HG02852 (cell line): ENCODE results near the gene IPP.
"Not testable (repeated sequence)": the region's sequence is repeated elsewhere in the genome, so short reads cannot be mapped to it uniquely, and the experiment has no call there.

Source experiments
- ATAC-seq: cut with Tn5 transposase; IDR thresholded peaks from one replicate; pipeline ENCODE4 v1.9.1; 2021; ENCODE audit warnings: mild to moderate bottlenecking, moderate library complexity; ENCODE audit not compliant: unreplicated experiment

Gene IPP

GRCh38 chr1:45685308-45686014 is 65.0 kb downstream of the IPP start:
- ATAC-seq = no peak

GRCh38 chr1:45684402-45684801 is 66.1 kb downstream of the IPP start:
- ATAC-seq = no peak

GRCh38 chr1:45682942-45683341 is 67.5 kb downstream of the IPP start:
- ATAC-seq = no peak

GRCh38 chr1:45679123-45679522 is 71.3 kb downstream of the IPP start:
- ATAC-seq = no peak

DNA sequence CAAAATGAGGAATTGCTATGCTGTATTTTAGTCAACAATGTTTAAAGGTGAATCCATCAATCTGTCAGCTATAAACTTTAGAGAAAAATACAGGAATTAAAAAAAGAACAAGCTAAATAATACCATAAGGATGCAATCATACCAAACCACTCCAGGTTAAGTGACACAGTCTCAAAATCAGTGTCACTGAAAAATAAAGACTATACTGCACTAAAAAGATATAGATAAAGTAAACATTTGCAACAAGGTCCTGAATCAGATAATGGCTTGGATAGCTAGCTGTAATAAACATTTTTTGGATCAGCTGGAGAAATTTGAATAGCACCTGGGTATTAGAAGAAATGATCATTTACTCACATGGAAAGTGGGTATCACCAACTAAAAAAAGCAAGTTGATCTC is 72.0 kb downstream of the IPP start:
- no peak for ATAC-seq

- ATAC-seq = no peak
Observed at GRCh38 chr1:45677751-45678245, 72.7 kb downstream of the IPP start.

DNA sequence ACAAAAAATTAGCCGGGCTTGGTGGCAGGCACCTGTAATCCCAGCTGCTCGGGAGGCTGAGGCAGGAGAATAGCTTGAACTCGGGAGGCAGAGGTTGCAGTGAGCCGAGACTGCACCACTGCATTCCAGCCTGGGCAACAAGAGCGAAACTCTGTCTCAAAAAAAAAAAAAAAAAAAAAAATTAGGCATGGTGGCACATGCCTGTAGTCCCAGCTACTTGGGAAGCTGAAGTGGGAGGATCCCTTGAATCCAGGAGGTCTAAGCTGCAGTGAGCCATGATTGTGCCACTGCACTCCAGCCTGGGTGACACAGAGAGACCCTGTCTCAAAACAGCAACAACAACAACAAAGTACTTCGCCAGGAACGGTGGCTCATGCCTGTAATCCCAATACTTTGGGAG is 73.9 kb downstream of the IPP start:
- ATAC-seq = not testable (repeated sequence)

- no peak for ATAC-seq
Observed at GRCh38 chr1:45674478-45674877, 76.0 kb downstream of the IPP start.

DNA sequence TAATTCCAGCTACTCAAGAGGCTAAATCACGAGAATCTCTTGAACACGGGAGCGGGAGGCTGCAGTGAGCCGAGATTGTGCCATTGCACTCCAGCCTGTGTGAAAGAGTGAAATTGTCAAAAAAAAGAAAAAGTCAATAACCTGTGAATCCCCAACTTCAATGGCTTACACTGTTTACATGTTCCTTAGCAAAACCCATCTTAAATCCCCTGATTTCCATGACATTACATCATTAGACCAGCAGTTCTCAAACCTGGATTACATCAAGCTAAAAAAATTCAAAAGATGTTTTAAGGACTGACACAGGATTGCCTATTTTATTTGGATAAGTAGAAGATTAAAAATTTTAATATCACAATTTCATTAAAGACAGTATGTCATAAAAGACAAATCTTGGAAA is 76.5 kb downstream of the IPP start:
- no peak for ATAC-seq

DNA sequence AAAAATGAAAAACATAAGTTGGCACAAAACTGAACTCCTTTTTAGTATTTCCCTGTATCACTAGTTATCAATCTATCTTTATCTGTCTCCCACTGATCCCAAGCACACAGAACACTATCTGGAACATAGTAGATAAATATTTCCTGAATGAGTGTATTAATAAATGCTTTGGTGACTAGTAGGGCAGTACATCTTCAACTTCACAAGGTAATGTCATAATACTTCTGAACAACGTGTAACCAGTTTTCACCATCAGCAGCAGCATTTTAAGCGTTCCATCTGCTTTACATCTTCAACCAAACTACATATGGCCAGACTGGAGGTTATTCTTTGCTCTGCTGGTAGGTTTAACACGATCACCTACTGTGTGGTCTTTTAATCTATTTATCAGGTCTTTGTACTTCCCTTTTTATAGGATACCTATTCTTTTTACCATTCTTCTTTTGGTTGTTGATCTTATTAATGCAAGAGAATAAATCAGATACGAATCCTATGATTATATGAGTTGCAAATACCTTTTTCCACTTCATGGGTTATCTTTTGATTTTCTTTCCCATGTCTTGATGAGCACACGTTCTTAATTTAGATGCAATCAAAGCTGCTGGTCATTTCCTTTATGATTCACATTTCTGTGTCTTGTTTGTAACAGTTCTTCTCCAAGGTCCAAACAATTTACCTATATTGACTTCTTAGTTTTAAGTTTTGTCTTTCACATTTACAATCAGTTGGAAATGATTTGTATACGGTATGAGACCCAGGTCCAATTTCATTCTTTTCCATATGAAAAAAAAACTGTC is 80.4 kb downstream of the IPP start:
- no peak for ATAC-seq

- ATAC-seq = no peak
Observed at GRCh38 chr1:45669379-45669778, 81.1 kb downstream of the IPP start.

DNA sequence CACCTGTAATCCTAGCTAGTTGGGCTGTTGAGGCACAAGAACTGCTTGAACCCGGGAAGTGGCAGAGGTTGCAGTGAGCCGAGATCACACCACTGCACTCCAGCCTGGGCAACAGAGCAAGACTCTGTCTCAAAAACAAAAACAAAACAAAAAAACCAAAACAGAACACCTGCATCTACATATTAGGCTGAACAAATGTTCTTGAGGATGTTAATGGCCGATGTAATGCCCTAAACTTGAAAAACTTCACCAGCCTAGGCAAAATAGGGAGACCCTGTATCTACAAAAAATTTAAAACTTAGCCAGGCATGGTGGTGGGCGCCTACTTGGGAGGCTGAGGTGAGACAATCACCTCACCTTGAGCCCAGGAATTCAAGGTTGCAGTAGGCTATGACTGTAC is 81.9 kb downstream of the IPP start:
- ATAC-seq = no peak

- ATAC-seq = no peak
Observed at GRCh38 chr1:45667321-45668111, 82.9 kb downstream of the IPP start.

DNA sequence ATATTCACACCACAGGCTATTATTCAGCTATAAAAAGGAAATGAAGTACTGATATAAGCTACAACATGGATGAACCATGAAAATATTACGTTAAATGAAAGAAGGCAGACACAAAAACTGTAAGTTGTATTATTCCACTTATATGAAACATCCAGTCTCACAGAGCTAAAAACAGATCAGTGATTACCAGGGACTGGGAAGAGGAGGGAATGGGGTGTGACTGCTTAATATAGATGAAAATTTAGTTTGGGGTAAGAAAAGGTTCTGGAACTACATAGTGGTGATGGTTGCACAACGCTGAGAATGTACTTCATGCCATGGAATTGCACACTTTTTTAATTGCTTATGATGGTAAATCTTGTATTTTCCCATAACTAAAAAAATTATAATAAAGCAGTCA is 83.6 kb downstream of the IPP start:
- no peak for ATAC-seq

GRCh38 chr1:45660336-45660735 is 90.1 kb downstream of the IPP start:
- ATAC-seq = no peak

- ATAC-seq = no peak
Observed at GRCh38 chr1:45659222-45659621, 91.2 kb downstream of the IPP start.

GRCh38 chr1:45658171-45658570 is 92.3 kb downstream of the IPP start:
- ATAC-seq = no peak

DNA sequence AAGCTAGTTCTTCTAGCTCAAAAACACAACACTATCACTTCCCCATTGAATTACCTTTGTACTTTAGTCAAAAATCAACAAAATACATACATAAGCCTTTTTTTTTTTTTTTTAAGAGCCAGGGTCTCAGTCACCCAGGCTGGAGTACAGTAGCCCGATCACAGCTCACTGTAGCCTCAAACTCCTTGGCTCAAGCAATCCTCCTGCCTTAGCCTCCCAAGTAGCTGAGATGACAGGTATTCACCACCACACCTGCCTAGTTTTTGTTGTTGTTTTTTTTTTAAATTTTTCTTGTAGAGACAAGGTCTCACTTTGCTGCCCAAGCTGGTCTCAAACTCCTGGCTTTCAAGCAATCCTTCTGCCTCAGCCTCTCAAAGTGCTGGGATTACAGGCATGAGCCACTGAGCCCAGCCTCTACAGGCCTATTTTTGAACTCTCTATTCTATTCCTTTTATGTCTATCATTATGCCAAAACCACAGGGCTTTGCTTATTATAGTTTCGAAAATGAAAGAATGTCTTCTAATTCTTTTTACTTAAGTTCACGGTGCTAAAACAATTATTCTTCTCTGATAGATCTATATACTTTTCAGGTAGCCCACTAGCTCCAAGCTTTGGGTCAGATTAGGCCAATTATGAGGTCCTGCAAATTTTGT is 93.8 kb downstream of the IPP start:
- no peak for ATAC-seq

DNA sequence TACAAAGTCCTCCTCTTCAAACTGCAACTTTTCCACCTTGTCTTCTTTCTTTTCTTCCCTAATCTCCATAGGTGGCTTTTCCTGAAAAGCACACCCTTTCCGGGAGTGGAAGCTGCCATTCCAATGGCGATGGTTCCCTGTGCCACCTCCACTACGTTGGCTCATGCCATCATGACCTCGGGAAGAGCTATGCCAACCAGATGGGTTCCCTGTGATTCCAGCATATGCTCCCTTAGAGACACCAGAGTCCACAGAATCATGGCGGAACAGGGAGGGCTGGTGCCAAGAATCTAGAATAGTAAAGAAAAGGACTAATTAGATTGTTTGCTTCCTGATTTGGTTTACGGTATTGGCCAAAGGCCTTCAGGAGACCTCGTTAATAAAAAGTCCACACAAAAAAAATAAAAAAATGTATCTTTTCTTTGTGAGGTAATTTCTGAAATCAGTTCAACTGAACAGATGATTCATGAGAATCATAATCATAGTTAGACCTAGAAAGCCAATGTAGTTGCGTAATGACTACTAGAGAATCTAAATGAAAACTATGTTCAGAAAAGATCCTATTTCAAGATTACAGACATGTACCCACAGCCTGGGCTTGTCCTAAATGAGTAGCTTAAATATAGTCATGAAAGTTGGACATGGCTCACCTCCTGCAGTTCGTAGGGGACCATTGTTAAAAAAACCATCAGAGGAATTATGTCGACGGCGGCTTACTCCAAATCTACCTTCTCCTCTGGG is 95.7 kb downstream of the IPP start:
- no peak for ATAC-seq
